HG03521 (cell line): ENCODE measurements around the gene PRKG1.
"Not testable (repeated sequence)": the region's sequence is repeated elsewhere in the genome, so short reads cannot be mapped to it uniquely, and the experiment has no call there.

Source experiments
- ATAC-seq: cut with Tn5 transposase; IDR thresholded peaks from one replicate; pipeline ENCODE4 v1.9.1; 2021; ENCODE audit warnings: mild to moderate bottlenecking, moderate library complexity; ENCODE audit not compliant: unreplicated experiment

PRKG1 gene

DNA sequence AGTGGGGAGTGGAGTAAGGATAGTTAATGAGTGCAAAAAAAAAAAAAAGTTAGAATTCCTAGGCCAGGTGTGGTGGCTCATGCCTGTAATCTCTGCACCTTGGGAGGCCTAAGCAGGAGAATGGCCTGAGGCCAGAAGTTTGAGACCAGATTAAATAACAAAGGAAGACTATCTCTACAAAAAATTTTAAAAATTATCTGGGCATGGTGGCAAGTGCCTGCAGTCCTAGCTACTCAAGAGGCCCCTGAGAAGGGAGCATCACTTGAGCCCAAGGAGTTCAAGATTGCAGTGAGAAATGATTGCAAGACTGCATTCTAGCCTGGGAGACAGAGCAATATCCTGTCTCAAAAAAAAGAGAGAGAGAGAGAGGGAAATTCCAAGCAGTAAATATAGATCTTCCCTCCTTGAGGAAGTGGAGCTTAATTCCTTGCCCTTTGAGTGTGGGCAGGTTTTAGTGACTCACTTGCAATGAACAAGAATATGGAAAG is 644.6 kb downstream of the PRKG1 start:
- no peak for ATAC-seq

DNA sequence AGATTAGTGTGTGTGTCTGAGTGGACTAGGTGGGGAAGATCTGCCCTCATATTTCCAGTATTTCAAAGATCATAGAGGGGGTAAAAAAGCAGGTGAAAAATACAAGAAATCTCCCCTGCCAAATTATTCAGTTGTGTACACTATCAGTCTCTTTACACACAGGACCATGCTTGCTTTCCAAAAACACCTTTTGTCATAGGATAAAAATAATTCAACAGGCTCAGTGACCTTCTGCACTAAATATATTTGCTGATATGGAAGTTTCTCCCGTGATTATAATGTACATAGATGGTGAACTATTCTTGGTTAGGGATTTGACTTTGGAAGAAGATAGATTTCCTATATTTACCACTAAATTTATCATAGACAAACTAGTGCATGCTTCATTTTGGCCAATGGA is 649.8 kb downstream of the PRKG1 start:
- no peak for ATAC-seq

DNA sequence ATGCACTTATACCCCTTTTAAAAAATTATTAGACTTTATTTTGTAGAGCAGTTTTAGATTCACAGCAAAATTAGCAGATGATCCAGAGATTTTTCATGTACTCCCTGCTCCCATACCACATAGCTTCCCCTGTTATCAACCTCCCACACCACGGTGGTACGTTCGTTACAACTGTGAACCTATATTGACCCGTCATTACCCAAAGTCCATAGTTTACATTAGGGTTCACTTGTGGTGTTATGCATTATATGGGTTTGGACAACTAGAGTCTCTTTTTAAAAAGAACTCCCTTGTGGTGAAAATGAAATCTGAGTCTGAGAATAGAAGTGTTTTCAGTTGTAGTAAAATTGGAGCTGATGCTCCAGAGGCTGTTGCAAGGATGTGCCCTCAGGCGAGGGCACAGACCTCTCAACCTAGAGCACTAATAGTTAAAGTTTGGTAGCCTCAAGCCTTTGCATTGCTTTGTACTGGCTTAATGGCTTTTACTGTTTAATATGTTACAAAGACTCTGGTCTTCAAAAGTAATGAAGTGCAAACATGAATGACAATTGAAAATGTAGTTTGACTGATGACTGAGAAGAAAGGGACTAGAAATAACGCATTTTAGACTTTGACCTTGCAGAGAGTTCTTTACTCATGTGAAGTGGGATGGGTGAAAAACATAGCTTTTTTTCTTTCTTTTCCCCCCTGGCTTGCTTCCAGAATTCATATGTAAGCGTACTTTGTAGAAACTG is 655.7 kb downstream of the PRKG1 start:
- ATAC-seq, result no peak

DNA sequence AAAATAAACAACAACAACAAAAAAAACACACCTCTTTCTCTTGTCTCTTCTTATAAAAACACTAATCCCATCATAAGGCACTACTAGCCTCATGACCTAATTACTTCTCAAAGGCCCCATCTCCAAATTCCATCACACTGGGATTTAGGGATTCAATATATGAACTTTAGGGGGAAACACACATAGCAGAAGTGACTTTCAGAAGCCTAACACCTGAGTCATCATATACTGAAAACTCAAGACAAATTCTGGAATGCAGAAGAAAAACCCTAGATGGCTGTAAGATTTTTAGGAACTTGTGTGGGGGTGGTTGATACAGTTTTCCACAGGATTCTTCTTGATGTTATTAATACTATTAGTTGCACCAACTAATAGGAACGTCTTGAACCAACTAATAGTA is 658.8 kb downstream of the PRKG1 start:
- ATAC-seq, result no peak

DNA sequence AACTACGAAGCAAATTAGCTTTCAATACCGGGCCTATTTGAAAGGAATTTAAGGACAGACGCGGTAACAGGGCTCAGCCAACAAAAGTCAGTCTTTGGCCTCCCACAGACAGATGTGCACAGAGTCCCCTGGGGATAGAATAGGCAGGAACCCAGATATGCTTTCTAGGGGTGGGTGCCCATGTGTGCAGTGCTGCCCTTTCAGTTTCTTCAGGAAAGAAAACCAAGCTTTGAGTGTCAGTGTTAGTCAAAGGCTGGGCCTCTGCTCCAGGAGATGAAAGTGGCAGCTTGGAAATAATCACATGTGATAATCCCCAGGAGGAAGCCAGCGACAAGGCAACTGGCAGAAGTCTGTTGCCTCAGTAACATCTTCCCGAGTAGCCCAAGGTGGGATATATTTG is 668.9 kb downstream of the PRKG1 start:
- peak; percentile 69 for ATAC-seq

DNA sequence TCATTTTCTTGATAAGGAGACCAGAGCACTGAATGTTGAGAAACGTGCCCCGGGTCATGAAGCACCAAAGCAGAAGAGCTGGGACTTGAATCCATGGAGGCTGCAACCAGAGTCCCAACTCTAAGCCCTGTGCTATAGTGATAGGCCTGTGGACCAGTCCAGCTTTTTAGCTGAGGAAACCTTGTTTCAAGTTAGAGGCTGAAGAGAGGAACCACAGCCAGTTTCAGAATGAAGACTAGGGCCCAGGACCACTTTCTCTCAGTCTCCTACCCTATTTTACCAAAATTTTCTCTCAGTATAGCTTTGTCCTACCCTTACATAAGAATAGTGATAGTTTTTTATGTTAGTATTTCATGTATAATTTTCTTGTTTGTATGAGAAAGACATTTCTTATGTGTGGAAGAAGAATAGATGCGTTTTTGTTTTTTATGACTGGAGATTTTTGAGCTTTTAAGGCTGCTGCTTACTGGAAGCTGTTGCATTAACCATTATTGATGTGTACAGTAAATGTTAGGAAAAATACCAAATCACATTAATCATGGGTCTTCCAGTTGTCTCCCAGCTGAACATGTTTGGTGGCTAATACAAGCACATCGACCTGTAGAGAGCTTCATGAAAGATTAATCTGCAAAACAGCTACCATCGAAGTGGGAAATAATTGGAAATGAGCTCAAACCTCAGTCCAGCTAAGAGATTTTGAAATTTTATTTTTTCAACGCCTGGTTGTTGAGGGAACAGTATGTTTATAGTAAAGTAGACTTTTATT is 670.1 kb downstream of the PRKG1 start:
- ATAC-seq, result no peak

DNA sequence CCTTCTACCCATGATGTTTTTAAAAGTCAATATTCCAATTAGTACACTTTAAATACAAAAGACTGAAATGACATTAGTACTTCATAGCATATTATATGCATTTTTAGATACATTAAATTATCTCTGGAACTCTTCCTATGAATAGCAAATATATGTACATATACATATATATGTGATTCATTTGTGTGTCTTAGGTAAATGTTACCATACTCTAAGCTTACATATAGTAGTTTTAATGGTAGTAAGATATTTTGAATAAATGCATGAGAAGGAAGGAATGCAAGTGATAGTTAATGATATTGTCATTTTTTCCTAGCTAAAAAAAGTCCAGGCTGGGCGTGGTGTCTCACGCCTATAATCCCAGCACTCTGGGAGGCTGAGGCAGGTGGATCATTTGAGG is 671.1 kb downstream of the PRKG1 start:
- no peak for ATAC-seq

DNA sequence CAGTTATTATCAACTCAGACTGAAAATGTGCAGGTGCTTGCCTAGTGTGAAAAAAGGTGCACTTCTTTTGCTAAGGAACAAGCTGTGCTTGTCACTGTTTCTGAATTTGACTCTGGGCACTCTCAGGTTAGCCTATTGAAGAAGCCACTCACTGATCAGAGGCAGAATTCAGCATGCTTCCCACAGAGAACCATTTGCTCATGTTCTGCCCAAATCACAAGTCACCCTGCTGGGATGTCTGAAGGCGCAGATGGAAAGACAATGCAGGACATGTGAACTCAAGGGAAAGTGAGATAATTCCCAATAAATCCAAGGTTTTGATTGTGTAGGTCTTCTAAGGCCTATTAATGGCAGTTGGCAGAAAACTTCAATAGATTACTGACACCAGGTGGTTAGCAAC is 672.9 kb downstream of the PRKG1 start:
- no peak for ATAC-seq

DNA sequence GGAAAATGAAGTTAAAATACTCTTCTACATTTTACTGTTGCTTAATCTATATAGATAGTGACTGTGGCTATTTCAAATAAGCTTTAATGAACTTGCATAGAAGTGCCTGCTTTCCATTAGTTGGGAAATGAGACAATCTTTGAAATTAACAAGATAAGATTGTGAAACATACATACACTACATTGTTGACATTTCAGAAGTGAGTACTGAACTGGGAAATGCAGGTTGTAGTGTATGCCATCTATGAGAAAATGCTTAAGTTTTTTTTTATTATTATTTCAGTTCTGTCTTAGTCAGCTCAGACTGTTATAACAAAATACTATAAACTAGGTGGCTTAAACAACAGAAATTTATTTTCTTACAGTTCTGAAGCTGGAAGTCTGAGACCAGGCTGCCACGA is 674.7 kb downstream of the PRKG1 start:
- ATAC-seq, result no peak

DNA sequence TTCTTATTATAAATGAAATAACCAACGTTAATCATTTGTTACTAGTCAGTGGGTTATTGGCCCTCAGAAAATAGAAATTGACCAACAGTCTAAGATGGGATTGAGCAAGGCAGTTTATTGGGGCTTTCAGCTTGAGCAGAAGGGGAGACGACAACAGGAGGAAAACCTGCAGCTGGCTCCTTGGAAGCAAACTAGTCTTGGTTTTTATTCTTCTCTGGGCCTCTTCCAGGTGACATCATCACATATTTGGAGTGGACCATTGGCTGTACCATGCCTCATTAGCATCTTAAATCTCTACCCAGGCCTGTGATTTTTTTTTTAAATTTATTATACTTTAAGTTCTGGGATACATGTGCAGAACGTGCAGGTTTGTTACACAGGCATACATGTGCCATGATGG is 684.1 kb downstream of the PRKG1 start:
- ATAC-seq, result no peak

DNA sequence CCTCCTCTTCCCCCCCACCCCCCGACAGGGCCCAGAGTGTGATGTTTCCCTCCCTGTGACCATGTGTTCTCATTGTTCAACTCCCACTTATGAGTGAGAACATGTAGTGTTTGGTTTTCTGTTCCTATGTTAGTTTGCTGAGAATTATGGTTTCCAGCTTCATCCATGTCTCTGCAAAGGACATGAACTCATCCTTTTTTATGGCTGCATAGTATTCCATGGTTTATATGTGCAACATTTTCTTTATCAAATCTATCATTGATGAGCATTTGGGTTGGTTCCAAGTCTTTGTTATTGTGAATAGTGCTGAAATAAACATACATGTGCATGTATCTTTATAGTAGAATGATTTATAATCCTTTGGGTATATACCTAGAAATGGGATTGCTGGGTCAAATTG is 684.6 kb downstream of the PRKG1 start:
- ATAC-seq, result not testable (repeated sequence)

DNA sequence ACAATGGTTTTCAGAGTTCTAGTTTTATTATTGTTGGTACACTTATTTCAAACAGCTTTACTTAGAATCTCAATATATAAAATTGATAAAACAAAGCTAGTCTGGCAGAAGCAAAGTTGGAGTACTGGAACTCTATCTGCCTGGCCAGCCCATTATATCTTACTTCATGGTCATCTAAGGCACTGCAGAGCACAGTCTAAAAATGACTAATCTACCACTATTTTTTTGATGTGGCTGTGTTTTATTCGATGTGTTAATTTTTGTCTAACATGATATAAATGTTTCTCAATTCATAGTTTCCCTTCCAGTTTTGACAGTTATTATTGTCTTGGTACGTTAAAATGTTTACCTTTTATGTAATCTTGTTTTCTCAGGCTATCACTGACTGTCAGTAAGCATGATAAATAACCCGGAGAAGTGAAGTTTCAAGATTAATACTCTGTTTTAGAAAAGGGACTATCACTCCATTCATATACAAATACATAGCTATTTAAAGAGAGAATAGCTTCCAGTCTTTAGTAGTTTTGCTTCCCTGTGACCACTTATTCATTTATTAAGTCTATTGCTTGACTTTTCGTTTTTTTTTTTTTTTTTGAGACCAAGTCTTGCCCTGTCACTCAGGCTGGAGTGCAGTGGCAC is 685.7 kb downstream of the PRKG1 start:
- no peak for ATAC-seq

DNA sequence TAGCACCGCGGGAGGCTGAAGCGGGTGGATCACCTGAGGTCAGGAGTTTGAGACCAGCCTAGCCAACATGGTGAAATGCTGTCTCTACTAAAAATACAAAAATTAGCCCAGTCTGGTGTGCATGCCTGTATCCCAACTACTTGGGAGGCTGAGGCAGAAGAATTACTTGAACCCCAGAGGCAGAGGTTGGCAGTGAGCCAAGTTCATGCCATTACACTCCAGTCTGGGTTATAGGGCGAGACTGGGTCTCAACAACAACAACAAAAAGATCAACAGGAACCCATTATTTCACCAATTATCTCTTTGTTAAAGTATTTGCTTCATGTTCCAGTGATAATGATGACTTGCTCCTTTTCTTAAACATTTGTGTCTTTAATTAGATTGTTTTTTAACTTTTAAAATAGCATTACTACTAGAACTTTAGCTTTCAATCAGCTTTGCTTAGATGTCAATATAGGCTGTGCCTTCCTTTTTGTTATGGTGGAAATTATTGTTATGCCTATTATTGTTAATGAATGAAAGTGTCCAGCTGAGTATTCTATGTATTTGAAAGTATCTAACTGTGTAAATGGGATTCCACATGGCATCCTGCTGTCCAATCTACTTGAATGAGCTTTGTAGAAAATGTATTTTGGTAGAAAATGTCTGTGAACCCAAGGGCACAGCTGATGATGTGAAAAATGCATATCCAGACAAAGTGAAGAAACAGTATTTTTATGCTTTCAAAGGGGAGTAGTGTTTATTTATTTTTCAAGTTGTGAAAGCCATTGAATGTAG is 686.8 kb downstream of the PRKG1 start:
- no peak for ATAC-seq

DNA sequence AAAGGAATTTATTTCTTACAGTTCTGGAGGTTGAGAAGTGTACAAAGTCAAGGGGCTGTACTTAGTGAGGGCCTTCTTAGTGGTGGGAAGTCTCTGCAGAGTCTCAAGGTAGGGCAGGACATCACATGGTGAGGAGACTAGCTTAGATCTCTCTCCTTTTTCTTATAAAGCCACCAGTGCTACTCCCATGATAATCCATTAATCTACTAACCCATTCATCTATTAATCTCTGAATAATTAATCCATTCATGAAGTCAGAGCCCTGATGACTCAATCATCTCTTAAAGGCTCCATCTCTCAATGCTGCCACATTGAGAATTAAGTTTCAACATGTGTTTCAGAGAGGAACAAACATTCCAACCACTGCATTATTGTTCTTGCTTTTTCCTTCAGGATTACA is 689.5 kb downstream of the PRKG1 start:
- no peak for ATAC-seq

DNA sequence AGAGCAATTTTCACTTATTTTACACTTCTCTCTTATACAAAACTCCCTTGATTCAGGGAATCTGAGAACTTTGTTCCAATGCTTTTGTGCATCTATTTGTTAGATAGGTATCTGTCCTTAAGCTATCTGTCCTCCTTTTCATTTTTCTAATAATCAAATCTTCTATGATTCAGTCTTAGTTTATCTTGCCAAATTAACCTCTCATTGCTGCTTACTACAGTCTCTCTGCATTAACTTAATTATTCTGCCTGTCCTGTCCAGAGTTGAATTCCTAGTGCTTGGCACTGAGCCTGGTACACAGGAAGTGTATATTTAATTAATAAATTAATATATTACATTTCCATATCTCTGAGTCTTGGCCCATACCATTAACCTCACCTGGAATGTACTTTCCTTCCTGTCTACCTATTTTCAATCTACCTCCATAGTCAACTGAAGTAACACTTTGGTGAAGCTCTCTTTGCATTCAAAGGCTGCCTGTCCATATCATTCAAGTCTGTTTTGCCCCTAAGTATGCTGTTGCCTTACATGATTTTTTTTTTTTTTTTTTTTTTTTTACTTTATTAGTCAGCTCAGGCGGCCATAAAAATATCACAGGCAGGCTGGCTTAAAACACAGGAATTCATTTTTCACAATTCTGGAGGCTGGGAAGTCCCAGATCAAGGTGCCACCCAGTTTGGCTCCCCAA is 691.1 kb downstream of the PRKG1 start:
- no peak for ATAC-seq

DNA sequence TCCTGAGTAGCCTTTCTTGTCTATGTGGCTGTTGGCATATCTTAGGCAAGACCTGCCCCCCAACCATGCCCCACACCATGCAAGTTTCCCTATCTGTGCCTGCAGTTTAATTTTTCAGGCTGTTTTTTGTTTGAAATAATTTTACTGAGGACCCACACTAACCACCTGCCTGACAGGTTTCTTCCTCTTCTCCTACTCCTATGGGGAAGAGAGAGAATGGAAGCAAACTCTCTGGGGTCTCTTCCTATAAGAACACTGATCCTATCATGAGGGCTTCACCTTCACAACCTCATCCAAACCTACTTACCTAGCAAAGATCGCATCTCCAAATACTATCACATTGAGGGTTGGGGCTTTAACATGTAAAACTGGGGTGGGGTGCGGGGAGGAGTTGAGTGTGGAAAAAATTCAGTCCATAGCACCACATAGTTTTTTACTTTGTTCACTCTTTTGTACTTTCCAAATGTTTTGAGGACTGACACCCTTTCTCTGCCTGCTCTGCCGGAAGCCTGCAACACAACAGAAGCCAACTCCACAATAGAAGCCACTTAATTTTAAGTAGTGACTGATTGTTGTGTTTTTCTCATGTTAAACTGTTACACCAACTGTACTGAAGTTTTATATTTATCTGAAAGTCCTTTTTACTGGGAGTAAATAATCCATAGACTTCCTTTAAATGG is 692.3 kb downstream of the PRKG1 start:
- ATAC-seq, result no peak

DNA sequence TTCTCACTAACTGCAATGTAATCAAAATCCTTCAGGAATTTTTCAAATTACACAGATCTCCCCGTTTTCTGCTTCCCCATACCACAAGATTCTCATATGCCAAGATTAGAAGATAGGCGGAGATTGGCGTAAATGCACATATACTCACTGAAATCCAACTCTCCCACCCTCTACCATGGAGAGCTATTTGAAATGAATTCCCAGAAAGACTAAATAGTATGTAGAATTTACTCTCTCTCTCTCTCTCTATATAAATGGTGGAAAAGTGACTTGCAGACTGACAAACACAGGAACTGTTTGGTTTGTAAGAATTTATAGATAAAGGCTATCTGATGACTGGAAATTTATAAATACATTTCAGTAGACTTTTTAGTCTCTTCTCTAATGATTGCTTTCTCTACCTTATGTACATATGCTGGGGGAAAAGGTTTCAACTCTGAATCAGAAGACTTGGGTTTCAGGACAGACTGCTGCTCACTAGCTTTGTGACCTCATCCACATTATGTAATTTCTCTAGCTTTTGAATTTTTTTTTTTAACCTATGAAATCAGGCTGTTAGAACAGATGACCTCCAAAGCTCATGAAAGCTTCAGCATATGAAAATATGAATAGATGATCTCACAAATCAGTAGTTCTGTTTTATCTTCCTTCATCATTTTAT is 692.9 kb downstream of the PRKG1 start:
- no peak for ATAC-seq

DNA sequence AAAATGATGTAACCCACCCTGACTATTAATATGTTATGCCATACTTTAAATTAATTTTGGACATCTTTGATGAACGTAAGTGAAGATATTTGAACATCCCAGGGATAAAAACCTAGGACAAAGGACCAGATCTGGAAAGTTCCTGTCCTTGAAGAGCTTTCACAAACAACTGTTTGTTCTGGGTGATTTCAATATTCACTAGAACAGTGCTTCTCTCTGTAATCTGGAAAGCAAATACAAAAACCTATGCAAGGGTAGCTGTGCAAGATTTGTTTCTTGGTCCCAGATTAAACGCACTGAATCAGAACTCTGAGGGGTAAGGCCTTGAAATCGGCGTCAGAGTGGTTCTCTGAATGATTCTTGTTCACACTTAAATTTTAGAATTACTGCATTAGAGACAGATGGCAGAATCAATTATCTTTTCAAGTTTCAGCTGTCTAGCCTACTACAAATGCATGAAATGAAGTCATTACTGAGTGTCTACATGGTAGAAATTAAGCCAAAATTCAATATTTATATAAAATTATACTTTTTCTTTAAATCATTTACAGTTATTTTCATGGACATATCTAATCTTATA is 694.7 kb downstream of the PRKG1 start:
- no peak for ATAC-seq

DNA sequence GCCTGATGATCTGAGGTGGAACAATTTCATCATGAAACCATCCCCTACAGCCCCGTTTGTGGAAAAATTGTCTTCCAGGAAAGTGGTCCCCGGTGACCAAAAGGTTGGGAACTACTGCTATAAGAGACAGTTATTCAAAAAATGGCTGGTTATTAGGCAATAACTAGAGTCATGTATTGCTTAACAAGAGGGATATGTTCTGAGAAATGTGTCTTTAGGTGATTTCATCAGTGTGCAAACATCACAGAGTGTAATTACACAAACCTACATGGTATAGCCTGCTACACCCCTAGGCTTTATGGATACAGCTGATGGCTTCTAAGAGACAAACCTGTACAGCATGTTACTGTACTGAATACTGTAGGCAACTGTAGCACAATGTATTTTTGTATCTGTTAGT is 696.4 kb downstream of the PRKG1 start:
- ATAC-seq, result no peak
